GM19240 (cell line): ENCODE results near the gene TPBG.

Experiments used
- DNase-seq: peaks from one replicate; pipeline ENCODE4 v3.0.0; 2011; ENCODE audit warnings: low spot score; ENCODE audit not compliant: insufficient read length

The TPBG gene

GRCh38 chr6:82363428-82364086 lies at the start of gene TPBG:
TPBG (plus strand) TSS chr6:82363817; CDS start chr6:82364962, 1,145 bp downstream.
- DNase-seq = no peak

GRCh38 chr6:82322386-82322785 lies 41.2 kb upstream of the TPBG start:
- no peak for DNase-seq

GRCh38 chr6:82329766-82330165 lies 33.9 kb upstream of the TPBG start:
- no peak for DNase-seq

GRCh38 chr6:82330171-82330804 lies 33.3 kb upstream of the TPBG start:
- no peak for DNase-seq

GRCh38 chr6:82331031-82331773 lies 32.4 kb upstream of the TPBG start:
- no peak for DNase-seq

- no peak for DNase-seq
Measured at GRCh38 chr6:82333781-82334180, 29.8 kb upstream of the TPBG start.

GRCh38 chr6:82337688-82338257 lies 25.8 kb upstream of the TPBG start:
- DNase-seq = no peak

GRCh38 chr6:82348130-82348529 lies 15.5 kb upstream of the TPBG start:
- DNase-seq = no peak

GRCh38 chr6:82353848-82354247 lies 9.8 kb upstream of the TPBG start:
- DNase-seq = no peak

- no peak for DNase-seq
Measured at GRCh38 chr6:82360552-82360951, 3.1 kb upstream of the TPBG start.

GRCh38 chr6:82361631-82362030 lies 2.0 kb upstream of the TPBG start:
- no peak for DNase-seq

- no peak for DNase-seq
Measured at GRCh38 chr6:82362144-82362543, 1.5 kb upstream of the TPBG start.

- no peak for DNase-seq
Measured at GRCh38 chr6:82362878-82363427, 664 bp upstream of the TPBG start.

GRCh38 chr6:82364087-82365015 lies 734 bp downstream of the TPBG start:
- DNase-seq = no peak

- DNase-seq = no peak
Measured at GRCh38 chr6:82365016-82365795, 1.6 kb downstream of the TPBG start.

- DNase-seq = no peak
Measured at GRCh38 chr6:82367704-82368103, 4.1 kb downstream of the TPBG start.

- DNase-seq = no peak
Measured at GRCh38 chr6:82370788-82371187, 7.2 kb downstream of the TPBG start.

GRCh38 chr6:82371799-82372546 lies 8.4 kb downstream of the TPBG start:
- no peak for DNase-seq

GRCh38 chr6:82372656-82373055 lies 9.0 kb downstream of the TPBG start:
- no peak for DNase-seq
